ENCODE data around the gene ANP32B. TPM values are rescaled to one million over a fixed set of nuclear protein-coding genes. Genes with fewer than 3 reads are reported as not detected.
"Not testable (repeated sequence)": the region's sequence is repeated elsewhere in the genome, so short reads cannot be mapped to it uniquely, and the experiment has no call there.

ANP32B gene
- polyA plus RNA-seq, 2 of the 4 experiments (the other 2 are of a cell fraction): 127 to 360 TPM

- Histone ChIP-seq H3K9me3 (no peaks in the 10 kb centered on the region), H3K4me1 (no peaks in the 10 kb centered on the region), H3K27ac (no peak overlapping the region), H3K4me3 (no peak overlapping the region), H3K4me2 (no peak overlapping the region)
- DNase-seq (ENCODE audit: low read depth in 1 of 2, low spot score in 1 of 2) (no peak), FAIRE-seq (no peak), ATAC-seq (no peak)
- ChIA-PET POLR2A (interaction anchor here (0.9 kb wide), 1 partner anchor 34 kb away, joined by 3 read pairs; no protein-coding TSS in a partner anchor), CTCF (interaction anchor here (1.1 to 12.4 kb wide), 3 partner anchors 12 to 33 kb away, joined by 3 to 116 read pairs (median 27); partner anchors contain the start of gene TRMO)
- no peak for TF ChIP-seq HOXB13 (CRISPR knock-in tag; IDR thresholded peaks at IDR 0.05; ENCODE audit: low read depth)
- no peak for TF ChIP-seq POLR2AphosphoS2 (conservative IDR thresholded peaks at IDR 0.05; ENCODE audit: low read length)
- no peak for TF ChIP-seq EP300 (IDR thresholded peaks at IDR 0.05)
- no peak for TF ChIP-seq NFE2L2 (conservative IDR thresholded peaks at IDR 0.05; ENCODE audit: low read length)
- no peak for TF ChIP-seq CEBPB (IDR thresholded peaks at IDR 0.05)
- no peak for TF ChIP-seq RARB (CRISPR knock-in tag; IDR thresholded peaks at IDR 0.05)
- TF ChIP-seq FOSL2 (IDR thresholded peaks at IDR 0.05): no peak
- no peak for TF ChIP-seq FOSL2 (CRISPR knock-in tag; IDR thresholded peaks at IDR 0.05)
- TF ChIP-seq SREBF2 (IDR thresholded peaks at IDR 0.05): no peak
- no peak for TF ChIP-seq BCL3 (IDR thresholded peaks at IDR 0.05)
- no peak for TF ChIP-seq HEYL (CRISPR knock-in tag; IDR thresholded peaks at IDR 0.05)
- TF ChIP-seq JUN (IDR thresholded peaks at IDR 0.05): no peak
- TF ChIP-seq PBX3 (IDR thresholded peaks at IDR 0.05): no peak
Measured at GRCh38 chr9:97956331-97956730, 26.8 kb upstream of the ANP32B start.

- no peak for TF ChIP-seq HOXB13 (CRISPR knock-in tag; IDR thresholded peaks at IDR 0.05; ENCODE audit: low read depth)
- no peak for TF ChIP-seq POLR2A (IDR thresholded peaks at IDR 0.05; ENCODE audit: low read length)
- TF ChIP-seq SMC3 (IDR thresholded peaks at IDR 0.05): no peak
- TF ChIP-seq RARB (CRISPR knock-in tag; IDR thresholded peaks at IDR 0.05): no peak
- TF ChIP-seq MAFK (IDR thresholded peaks at IDR 0.05; ENCODE audit: partially characterized antibody): no peak
- POLR2A ChIA-PET: interaction anchor here (1.2 kb wide), 1 partner anchor 37 kb away, joined by 4 read pairs; the partner anchor contains the start of gene TRMO
- H3K4me1 ChIP-seq: no peaks in the 10 kb centered on the region
- H3K4me2 ChIP-seq: no peak overlapping the region
- CTCF ChIA-PET: interaction anchor here (0.9 to 12.4 kb wide), 4 partner anchors 12 to 36 kb away, joined by 3 to 116 read pairs (median 4); partner anchors contain the start of genes ANP32B and TRMO
- no peaks in the 10 kb centered on the region for H3K9me3 ChIP-seq
- 51% methylated on average over 5 of the region's 5 CpGs for WGBS (ENCODE audit: missing lambda C conversion rate)
- ATAC-seq (no peak; a peak in 1 of 6 replicates), DNase-seq (ENCODE audit: low read depth in 1 of 2, low spot score in 1 of 2) (no peak), FAIRE-seq (no peak)
- H3K4me3 ChIP-seq: no peak overlapping the region
- H3K27ac ChIP-seq: no peak overlapping the region
Measured at GRCh38 chr9:97958812-97959511, 24.2 kb upstream of the ANP32B start.

GRCh38 chr9:97959585-97959984, 23.6 kb upstream of the ANP32B start:
- ChIA-PET POLR2A (interaction anchor here (1.2 kb wide), 1 partner anchor 37 kb away, joined by 4 read pairs; the partner anchor contains the start of gene TRMO), CTCF (interaction anchor here (0.7 to 12.4 kb wide), 5 partner anchors 12 to 561 kb away, joined by 3 to 116 read pairs (median 5); partner anchors contain the start of genes ANP32B and TRMO)
- no peaks in the 10 kb centered on the region for H3K4me1 ChIP-seq
- no peak overlapping the region for H3K4me2 ChIP-seq
- no peak overlapping the region for H3K4me3 ChIP-seq
- no peak for FAIRE-seq
- ATAC-seq: no peak
- H3K9me3 ChIP-seq: no peaks in the 10 kb centered on the region
- TF ChIP-seq CBX2 (IDR thresholded peaks at IDR 0.05; ENCODE audit: borderline replicate concordance, low read depth) (no peak), CTCF (IDR thresholded peaks at IDR 0.05) (no peak), HOXA7 (CRISPR knock-in tag; IDR thresholded peaks at IDR 0.05) (no peak), MYC (IDR thresholded peaks at IDR 0.05; ENCODE audit: borderline replicate concordance, low read length) (no peak), CHD4 (IDR thresholded peaks at IDR 0.05; ENCODE audit: borderline replicate concordance) (no peak), ESRRA (IDR thresholded peaks at IDR 0.05; ENCODE audit: borderline replicate concordance, low read length) (no peak), ATOH8 (CRISPR knock-in tag; IDR thresholded peaks at IDR 0.05; ENCODE audit: low read depth) (no peak), NFE2L2 (conservative IDR thresholded peaks at IDR 0.05; ENCODE audit: low read length) (no peak)
- DNase-seq (ENCODE audit: low read depth in 1 of 2, low spot score in 1 of 2): no peak
- H3K27ac ChIP-seq: no peak overlapping the region

GRCh38 chr9:97960678-97961328, 22.3 kb upstream of the ANP32B start:
- FAIRE-seq: not testable (repeated sequence)

More at GRCh38 chr9:97960678-97961328, 22.3 kb upstream of the ANP32B start:
- H3K4me2 ChIP-seq; H3K4me3 ChIP-seq; H3K27ac ChIP-seq; H3K9me3 ChIP-seq; ATAC-seq; H3K4me1 ChIP-seq; DNase-seq (ENCODE audit: low read depth in 1 of 2, low spot score in 1 of 2): not testable (repeated sequence)
- ChIA-PET POLR2A (interaction anchor here (1.2 kb wide), 1 partner anchor 39 kb away, joined by 4 read pairs; the partner anchor contains the start of gene TRMO), CTCF (interaction anchor here (1.3 to 12.4 kb wide), 3 partner anchors 23 to 74 kb away, joined by 5 to 116 read pairs (median 6); partner anchors contain the start of gene TRMO)
- WGBS (ENCODE audit: missing lambda C conversion rate): 62% methylated on average over 9 of the region's 9 CpGs
